T-helper 22 cell (primary cell): ENCODE results near the gene OVCH2.
"Not testable (repeated sequence)": the region's sequence is repeated elsewhere in the genome, so short reads cannot be mapped to it uniquely, and the experiment has no call there.

ENCODE experiments used
- DNase-seq: peaks from one replicate; pipeline ENCODE4 v3.0.0-alpha.2; 2020; ENCODE audit warnings: low read depth

OVCH2 gene

GRCh38 chr11:7706377-7706776 is at the start of gene OVCH2:
TSS of gene OVCH2 (minus strand) at chr11:7706477. CDS start at chr11:7706394, 83 bp downstream.
- DNase-seq: no peak

DNA sequence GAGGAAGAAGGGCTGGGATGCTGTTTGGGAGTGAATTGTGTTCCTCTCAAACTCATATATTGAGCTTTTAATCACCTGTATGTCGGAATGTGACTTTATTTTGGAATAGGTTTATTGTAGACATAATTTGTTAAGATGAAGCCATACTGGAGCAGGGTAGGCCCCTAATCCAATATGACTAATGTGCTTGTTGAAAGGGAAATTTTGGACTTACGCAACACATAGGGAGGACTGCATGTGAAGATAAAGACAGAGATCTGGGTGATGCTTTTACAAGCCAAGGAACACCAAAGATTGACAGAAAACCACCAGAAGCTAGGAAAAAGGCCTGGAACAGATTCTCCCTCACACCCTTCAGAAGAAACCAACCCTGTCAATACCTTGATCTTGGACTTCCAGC is 43.2 kb upstream of the OVCH2 start:
- DNase-seq: no peak

- not testable (repeated sequence) for DNase-seq
Observed at GRCh38 chr11:7734767-7735166, 28.5 kb upstream of the OVCH2 start.

DNA sequence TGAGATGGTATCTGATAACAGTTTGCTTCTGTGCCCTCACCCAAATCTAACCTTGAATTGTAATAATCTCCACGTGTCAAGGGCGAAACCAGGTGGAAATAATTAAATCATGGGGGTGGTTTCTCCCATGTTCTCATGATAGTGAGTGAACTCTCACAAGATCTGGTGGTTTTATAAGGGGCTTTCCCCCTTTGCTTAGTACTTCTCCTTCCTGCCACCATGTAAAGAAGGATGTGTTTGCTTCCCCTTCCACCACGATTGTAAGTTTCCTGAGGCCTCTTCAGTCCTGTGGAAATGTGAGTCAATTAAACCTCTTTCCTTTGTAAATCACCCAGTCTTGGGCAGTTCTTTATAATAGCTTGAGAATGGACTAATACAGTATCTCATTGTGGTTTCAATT is 8.5 kb upstream of the OVCH2 start:
- DNase-seq: no peak

GRCh38 chr11:7703740-7704139 is 2.5 kb downstream of the OVCH2 start:
- no peak for DNase-seq

DNA sequence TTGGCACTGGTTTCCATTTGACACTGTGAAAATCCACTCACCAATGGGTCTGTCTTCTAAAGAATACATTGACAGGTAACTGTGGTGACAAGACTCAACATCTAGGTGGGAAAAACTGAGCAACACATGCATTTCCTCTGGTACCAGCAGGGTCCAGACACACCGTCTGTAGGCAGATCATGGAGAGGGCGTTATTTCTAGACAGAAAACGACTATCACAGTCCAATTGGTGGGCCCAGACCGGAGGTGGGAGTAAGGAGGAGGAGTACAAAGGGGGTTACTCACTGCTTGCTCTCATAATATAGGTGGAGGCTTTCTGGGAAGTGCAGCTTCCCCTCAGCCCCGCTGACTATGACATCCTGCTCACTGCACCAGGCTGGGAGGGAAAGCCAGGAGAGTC is 9.9 kb downstream of the OVCH2 start:
- no peak for DNase-seq

DNA sequence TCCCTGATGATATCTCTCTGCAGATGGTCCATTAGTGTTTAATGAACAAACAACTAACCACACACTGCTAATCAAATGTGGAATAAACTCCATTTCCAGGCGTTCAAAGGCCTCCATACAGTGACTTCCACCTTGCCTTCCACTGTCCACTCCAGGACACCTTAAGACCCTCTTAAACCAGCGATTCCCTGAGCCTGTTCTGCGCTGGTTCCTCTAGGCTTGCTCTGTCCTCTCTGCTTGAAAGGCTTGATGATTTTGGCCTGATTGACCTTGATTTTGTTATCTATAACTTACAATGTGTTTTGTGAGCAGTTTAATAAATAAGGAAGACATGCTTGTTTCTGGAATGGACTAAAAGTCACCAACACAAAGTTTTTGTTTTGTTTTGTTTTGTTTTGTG is 12.0 kb downstream of the OVCH2 start:
- no peak for DNase-seq

- DNase-seq: no peak
Observed at GRCh38 chr11:7692426-7692825, 13.9 kb downstream of the OVCH2 start.

GRCh38 chr11:7691759-7692350 is 14.4 kb downstream of the OVCH2 start:
- DNase-seq: no peak

DNA sequence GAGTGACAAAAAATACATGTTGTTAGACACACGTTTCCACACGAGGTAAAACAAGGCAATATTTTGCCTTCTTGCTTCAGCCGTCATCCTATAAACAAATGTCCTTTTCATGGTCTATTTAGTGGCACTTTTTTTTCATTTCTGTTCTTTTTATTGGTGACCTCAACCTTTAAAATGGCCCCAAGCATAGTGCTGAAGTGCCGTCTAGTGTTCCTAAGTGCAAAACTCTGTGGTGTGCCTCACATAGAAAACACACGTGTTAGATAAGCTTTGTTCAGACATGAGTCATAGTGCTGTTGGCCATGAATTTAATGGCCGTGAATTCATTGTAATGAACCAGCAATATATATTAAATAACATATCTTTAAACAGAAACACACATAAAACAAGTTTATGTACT is 15.6 kb downstream of the OVCH2 start:
- DNase-seq: no peak

DNA sequence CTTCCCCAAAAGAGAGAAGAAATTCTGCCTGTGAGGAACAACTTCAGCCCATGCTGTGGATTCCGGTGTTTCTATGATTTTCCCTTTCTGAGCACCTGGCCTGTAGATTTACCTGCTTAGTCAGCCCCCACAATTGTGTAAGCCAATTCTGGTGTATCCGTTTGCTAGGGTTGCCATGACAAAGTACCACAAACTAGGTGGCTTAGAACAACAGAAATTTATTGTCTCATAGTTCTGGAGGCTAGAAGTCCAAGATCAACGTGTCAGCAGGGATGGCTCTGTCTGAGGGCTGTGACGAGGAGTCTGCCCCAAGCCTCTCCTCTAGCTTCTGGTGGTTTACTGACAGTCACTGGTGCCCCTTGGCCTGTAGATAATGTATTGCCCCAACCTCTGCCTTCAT is 17.0 kb downstream of the OVCH2 start:
- no peak for DNase-seq

- no peak for DNase-seq
Observed at GRCh38 chr11:7688238-7688826, 17.9 kb downstream of the OVCH2 start.

DNA sequence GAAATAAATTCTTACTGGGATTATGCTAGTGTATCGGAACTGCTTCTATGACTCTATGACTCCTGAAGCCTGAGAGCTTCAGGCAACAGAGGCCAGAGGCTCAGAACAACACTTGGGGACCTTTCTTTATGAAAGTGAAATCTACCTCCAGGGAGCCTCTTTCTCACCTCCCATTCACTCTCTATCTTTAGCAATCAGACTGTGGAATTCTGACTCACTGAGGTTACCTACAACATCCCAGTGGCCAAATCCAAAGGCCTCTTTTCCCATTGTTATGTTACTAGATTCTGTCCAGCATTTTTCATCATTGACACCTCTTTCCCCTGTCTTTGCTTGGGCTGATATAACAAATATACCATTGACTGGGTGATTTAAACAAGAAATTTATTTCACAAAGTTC is 18.9 kb downstream of the OVCH2 start:
- DNase-seq: no peak

- DNase-seq: no peak
Observed at GRCh38 chr11:7686761-7687160, 19.5 kb downstream of the OVCH2 start.

GRCh38 chr11:7683571-7683970 is 22.7 kb downstream of the OVCH2 start:
- no peak for DNase-seq

DNA sequence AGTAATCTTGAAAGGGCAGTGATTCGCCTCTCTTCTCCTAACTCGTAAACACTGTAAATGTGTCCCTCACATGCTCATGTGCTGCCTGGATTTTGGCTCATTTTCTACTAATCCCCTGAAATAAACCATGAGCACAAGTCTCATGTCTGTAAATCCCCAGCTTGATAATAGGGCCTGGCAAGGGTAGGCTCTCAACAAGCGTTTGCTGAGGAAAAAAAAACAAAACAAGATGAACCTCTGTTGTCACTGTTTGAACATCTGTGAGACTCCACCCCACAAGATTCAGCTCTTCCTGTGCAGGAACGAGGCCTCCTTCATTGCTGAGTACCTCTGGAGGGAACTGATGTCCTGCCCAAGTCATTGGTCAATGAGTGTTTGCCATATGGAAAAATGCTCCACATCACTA is 28.5 kb downstream of the OVCH2 start:
- no peak for DNase-seq

DNA sequence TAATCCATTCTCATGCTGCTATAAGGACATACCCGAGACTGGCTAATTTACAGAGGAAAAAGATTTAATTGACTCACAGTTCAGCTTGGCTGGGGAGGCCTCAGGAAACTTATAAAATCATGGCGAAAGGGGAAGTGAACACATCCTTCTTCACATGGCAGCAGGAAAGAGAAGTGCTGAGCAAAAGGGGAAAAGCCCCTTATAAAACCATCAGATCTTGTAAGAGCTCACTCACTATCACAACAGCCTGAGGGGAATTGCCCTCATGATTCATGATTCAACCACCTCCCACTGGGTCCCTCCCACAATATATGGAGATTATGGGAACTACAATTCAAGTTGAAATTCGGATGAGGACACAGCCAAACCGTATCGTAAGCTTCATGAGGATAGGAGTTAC is 29.2 kb downstream of the OVCH2 start:
- DNase-seq: no peak

DNA sequence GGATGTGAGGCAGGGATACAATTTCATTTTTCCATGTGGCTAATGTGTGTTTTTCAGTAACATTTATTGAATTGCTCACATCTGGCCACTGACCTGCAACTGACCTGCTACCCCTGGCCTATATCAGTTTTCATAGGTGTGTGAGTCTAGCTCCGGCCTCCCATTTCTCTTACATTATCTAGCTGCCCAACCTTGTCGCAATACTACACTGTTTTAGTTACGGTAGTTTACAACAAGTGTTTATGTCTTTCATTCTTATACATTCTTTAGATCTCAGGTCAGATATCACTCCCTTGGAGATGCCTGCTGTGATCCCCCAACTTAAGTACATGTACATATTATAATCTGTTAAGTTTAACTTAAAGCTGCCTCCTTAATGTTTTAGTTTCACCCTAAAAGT is 30.6 kb downstream of the OVCH2 start:
- no peak for DNase-seq

DNA sequence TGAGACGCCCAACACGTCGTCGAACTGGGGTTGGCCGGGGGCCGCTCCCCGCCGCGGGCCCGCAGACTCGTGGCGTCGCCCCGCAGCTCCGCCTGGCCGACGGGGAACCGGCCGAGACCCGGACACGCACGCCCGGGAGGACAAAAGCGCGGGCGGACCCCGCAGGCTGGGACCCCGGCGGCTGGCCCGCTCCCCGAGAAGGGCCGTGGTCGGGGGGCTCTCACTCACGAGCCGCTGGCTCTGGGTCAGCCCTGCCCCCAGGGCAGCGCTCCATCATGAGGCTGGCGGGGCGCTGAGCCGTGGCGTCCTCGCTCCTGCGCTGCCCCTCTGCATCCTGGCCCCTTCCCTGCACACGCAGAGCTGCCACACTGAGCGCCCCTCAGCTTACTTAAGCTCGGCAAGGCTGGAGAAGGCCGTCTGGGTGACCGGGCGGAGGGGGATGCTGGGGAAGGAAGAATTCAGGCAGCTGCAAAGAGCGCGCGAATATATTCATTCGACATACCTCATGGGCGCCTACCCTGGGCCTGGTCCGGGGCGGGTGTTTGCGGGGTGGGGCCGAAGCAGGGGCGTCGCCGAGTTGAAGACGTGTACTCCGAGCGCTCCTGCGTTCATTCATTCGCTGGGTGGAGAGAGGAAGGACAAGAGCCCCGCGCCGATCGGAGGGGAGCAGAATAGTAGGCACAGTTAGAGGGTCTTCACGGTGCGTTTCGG is 32.4 kb downstream of the OVCH2 start:
- no peak for DNase-seq

GRCh38 chr11:7672960-7673723 is 33.1 kb downstream of the OVCH2 start, which contains the start of gene CYB5R2:
TSS of gene CYB5R2 (minus strand) at chr11:7673500. CDS start at chr11:7672825, 675 bp downstream.
- DNase-seq: no peak

DNA sequence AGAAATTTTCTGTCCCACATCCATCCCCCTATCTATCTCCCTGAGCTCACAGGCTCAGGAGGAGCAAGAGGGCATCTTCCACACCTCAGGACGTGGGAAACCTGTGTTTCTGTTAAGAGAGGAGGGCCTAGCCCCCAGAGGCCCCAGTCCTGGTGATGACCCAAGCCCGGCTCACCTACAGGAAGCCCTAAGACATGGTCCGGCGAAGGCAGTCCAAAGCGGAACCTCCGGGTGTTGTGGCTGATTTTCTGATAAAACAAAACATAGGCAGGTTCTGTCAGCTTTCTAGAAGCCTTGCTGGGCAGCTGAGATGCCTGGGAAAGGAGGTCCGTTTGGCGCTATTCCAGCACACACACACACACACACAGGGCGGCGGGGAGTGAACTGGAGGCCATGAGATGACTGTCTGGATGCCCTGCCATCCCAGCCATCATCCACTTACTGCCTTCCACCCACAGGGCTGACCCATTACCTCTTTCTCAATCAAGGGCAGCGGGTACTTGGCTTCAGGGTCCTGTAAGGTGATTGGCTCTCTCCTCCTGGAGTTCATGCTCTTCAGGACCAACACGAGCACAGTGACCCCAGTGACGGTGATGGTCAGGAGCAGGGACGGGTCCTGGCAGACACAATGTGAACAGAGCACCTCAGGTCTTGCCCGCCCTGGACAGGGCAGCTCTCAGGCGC is 33.9 kb downstream of the OVCH2 start:
- no peak for DNase-seq
